WERI-Rb-1 (cell line): ENCODE results near the gene MTHFD2L.

Experiments used
- DNase-seq: peaks from one replicate; pipeline ENCODE4 v3.0.0-alpha.2; 2020
- H3K27ac ChIP-seq: fragments of 250-450 bp; sonication (Bioruptor Pico); 2 replicates; pipeline ENCODE4 v1.5.1; 2020; ENCODE audit warnings: mild to moderate bottlenecking, moderate library complexity
- H3K27me3 ChIP-seq: fragments of 250-450 bp; sonication (Bioruptor Pico); 2 replicates; pipeline ENCODE4 v1.5.1; 2021; ENCODE audit warnings: mild to moderate bottlenecking, low read depth, moderate library complexity; ENCODE audit not compliant: insufficient read depth, severe bottlenecking
- H3K36me3 ChIP-seq: fragments of 250-450 bp; sonication (Bioruptor Pico); 2 replicates; pipeline ENCODE4 v1.5.1; 2020; ENCODE audit warnings: mild to moderate bottlenecking, moderate library complexity
- H3K4me3 ChIP-seq: 2 replicates; pipeline ENCODE4 v1.5.1; 2011; ENCODE audit warnings: low read depth, mild to moderate bottlenecking, control low read depth, low read length
- H3K9me3 ChIP-seq: fragments of 250-450 bp; sonication (Bioruptor Pico); 2 replicates; pipeline ENCODE4 v1.5.1; 2021; ENCODE audit warnings: mild to moderate bottlenecking, moderate library complexity; ENCODE audit not compliant: severe bottlenecking
- TF ChIP-seq, protein P1 (sequence below): IDR thresholded peaks from 2 replicates; pipeline ENCODE4 v1.5.1; 2011; ENCODE audit warnings: low read depth, mild to moderate bottlenecking, control low read depth, inconsistent platforms, low read length

Gene MTHFD2L

DNA sequence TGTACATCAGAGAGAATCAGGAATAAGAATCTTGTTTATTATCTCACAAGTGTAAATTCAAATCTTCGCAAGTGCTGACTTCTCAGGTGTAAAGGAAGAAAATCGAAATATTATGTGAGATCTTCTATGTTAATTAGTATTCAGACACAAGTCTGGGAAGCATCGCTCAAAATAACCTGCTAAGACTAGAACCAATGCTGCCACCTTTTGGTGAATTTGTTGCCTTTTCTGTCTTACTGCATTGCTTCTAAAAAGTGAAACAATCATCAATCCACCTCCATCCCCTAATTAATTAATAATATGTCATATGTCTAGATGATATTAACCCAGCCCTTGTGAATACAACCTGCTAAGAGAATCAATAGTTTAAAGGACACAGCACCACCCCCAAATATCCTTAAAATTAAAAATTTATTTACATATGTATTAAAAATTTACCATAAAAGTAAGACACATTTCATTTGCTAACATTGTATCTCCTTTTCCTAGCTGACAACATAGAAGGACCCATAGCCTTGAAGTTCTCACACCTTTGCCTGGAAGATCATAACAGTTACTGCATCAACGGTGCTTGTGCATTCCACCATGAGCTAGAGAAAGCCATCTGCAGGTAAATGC, 153.9 kb downstream of the MTHFD2L start:
- Histone ChIP-seq H3K27me3 (no peaks in the 10 kb centered on the region), H3K27ac (no peak overlapping the region), H3K36me3 (no peaks in the 10 kb centered on the region), H3K4me3 (no peak overlapping the region), H3K9me3 (no peaks in the 10 kb centered on the region)
- peak; percentile 32 for DNase-seq
- TF ChIP-seq, protein P1, sequence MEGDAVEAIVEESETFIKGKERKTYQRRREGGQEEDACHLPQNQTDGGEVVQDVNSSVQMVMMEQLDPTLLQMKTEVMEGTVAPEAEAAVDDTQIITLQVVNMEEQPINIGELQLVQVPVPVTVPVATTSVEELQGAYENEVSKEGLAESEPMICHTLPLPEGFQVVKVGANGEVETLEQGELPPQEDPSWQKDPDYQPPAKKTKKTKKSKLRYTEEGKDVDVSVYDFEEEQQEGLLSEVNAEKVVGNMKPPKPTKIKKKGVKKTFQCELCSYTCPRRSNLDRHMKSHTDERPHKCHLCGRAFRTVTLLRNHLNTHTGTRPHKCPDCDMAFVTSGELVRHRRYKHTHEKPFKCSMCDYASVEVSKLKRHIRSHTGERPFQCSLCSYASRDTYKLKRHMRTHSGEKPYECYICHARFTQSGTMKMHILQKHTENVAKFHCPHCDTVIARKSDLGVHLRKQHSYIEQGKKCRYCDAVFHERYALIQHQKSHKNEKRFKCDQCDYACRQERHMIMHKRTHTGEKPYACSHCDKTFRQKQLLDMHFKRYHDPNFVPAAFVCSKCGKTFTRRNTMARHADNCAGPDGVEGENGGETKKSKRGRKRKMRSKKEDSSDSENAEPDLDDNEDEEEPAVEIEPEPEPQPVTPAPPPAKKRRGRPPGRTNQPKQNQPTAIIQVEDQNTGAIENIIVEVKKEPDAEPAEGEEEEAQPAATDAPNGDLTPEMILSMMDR: peak; percentile 49

DNA sequence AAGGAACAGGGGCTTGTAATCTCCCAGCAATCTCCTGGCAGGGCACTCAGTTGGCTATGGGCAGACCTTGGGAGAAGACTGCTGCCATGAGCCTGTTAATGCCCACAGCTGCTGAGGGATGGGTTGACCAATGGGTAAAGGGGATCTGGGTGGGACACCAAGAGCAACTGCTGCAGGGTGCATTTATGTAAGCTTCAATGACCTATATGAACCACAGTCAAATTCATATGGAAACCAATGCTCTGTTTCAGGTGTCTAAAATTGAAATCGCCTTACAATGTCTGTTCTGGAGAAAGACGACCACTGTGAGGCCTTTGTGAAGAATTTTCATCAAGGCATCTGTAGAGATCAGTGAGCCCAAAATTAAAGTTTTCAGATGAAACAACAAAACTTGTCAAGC, 156.4 kb downstream of the MTHFD2L start:
- H3K27ac ChIP-seq: no peak overlapping the region
- DNase-seq: no peak
- no peaks in the 10 kb centered on the region for H3K27me3 ChIP-seq
- TF ChIP-seq, protein P1: no peak
- H3K9me3 ChIP-seq: no peaks in the 10 kb centered on the region
- H3K4me3 ChIP-seq: no peak overlapping the region
- no peaks in the 10 kb centered on the region for H3K36me3 ChIP-seq

DNA sequence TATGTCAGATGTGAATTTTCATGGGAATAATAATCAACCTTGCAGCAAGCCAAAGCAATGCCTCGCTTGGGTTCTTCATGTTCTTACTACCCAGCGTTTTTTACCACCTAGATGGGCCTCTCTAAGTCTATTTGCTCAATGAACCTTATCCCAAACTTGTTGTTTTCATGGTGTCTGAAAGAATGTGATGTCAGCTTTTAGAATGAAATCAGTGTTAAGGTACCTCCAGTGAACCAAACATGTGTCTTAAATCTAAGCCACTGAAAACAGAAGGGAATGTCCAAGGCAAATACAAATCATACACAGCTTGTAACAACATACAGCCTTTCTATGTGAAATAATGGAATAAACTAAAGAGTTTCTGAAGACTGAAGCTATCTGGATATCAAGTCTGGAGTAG, 157.0 kb downstream of the MTHFD2L start:
- H3K9me3 ChIP-seq: no peaks in the 10 kb centered on the region
- no peak overlapping the region for H3K4me3 ChIP-seq
- no peaks in the 10 kb centered on the region for H3K36me3 ChIP-seq
- DNase-seq: no peak
- TF ChIP-seq, protein P1: no peak
- H3K27me3 ChIP-seq: no peaks in the 10 kb centered on the region
- no peak overlapping the region for H3K27ac ChIP-seq

DNA sequence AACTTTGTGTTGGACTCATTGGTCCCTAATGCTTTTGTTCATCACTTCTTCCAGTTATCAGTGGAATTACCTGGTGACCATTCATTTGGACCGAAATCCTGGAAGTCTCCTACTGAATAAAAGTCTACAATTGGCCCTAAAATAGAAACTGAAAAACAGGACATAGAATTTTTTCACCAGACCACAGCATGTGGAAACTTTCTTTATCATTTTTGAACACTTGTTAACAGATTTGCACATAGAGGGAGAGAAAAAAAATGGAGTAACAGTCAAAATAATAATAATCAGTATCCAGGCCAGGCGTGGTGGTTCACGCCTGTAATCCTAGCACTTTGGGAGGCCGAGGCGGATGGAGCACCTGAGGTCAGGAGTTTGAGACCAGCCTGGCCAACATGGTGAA, 157.5 kb downstream of the MTHFD2L start:
- Histone ChIP-seq H3K36me3 (no peaks in the 10 kb centered on the region), H3K27ac (no peak overlapping the region), H3K9me3 (no peaks in the 10 kb centered on the region), H3K4me3 (no peak overlapping the region), H3K27me3 (no peaks in the 10 kb centered on the region)
- TF ChIP-seq, protein P1: no peak
- DNase-seq: no peak

DNA sequence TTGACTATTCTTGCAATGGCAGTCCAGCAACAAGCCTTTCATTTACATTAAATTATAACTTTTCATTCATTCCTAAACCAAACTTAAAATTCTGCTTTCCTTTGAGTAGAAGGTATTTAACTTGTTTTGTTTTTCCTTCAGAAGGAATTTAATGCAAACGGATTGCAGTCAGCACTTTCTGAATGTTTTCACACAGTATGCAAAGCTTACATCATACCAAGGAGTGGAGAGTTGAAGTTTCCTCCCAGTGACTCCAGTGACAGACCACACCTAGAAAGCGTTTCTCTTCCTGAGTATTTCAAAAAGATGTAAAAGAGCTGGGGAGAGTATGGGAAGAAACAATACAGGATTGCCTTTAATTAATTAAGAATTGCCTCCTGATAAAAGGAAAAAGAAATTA, 158.5 kb downstream of the MTHFD2L start:
- TF ChIP-seq, protein P1: no peak
- Histone ChIP-seq H3K36me3 (no peaks in the 10 kb centered on the region), H3K9me3 (no peaks in the 10 kb centered on the region), H3K27me3 (no peaks in the 10 kb centered on the region), H3K4me3 (no peak overlapping the region), H3K27ac (no peak overlapping the region)
- DNase-seq: no peak

DNA sequence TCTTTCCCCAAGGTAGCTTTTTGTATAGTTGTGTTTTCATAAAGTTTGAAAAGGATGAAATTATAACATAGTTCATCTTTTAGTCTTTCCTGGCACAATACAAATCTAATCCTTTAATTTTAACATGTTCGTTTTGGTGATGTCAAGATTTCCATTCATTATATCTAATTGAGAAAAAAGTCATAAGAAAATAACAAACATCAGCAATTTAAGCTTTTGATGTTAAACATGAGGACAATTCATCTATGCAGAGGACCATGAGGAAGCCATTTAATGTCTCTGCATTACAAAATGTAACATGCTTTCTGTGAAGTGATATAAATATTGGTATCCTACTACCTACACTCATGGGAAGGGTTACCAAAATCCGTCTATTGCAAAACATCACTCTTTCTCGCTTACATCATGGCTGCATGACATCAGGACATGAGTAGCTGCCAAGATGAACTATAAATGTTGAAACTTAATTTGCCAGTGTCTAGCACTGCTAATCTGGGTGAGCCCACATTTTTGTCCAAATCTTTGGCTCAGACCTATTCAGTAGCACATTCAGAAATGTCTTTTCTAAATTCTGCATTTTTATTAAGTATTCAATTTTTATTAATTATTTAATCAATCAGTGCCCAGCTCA, 159.8 kb downstream of the MTHFD2L start:
- H3K27ac ChIP-seq: no peak overlapping the region
- TF ChIP-seq, protein P1: no peak
- H3K9me3 ChIP-seq: no peaks in the 10 kb centered on the region
- H3K36me3 ChIP-seq: no peaks in the 10 kb centered on the region
- DNase-seq: no peak
- H3K27me3 ChIP-seq: no peaks in the 10 kb centered on the region
- no peak overlapping the region for H3K4me3 ChIP-seq
